Suprapubic skin (tissue), 4 donors: ENCODE data around the gene POLDIP2.

Experiments used
- CTCF ChIP-seq, 2 donors: fragments of 200-600 bp in 1 of 2; fragments of 450-650 bp in 1 of 2; sonication (generic) in 1 of 2; IDR thresholded peaks; one replicate each; pipeline ENCODE4 v1.5.1; 2016 to 2019; ENCODE audit warnings: antibody characterized with exemption in 2 of 2, mild to moderate bottlenecking in 1 of 2, moderate library complexity in 1 of 2
- POLR2A ChIP-seq, 2 donors: fragments of 450-650 bp; IDR thresholded peaks; one replicate each; pipeline ENCODE4 v1.6.1; 2017; ENCODE audit warnings: antibody characterized with exemption in 2 of 2, mild to moderate bottlenecking in 2 of 2, moderate library complexity in 2 of 2
- POLR2AphosphoS5 ChIP-seq, 3 donors: sonication (generic); formaldehyde crosslinking; IDR thresholded peaks; one replicate each; pipeline ENCODE4 v1.6.1; 2017; ENCODE audit warnings: antibody characterized with exemption in 3 of 3

DNA sequence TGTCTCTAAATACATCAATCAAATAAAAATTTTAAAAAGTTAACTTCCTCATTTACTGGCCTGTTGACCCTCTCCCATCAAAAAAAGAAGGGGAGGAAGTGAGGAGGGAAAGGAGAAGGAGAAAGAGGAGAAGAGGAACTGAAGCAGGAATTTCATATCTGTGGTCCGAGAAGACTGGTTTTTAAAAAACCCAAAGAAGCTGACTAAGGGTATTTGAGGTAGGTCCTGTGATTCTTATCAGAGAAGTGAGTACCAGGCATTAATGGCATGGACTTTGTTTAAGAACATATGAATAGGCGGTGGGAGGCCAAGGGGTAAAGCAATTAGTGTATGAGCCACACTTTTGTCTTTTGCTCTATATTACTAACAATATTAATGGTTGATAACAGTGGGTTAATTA, 46.7 kb upstream of the POLDIP2 start:
- TF ChIP-seq POLR2AphosphoS5 (IDR thresholded peaks at IDR 0.05) (no peak), CTCF (IDR thresholded peaks at IDR 0.05) (no peak), POLR2A (IDR thresholded peaks at IDR 0.05) (no peak)
